Type B pancreatic cell (in vitro differentiated cells): Measurements from ENCODE around the gene CD300A. TPM values are rescaled to one million over a fixed set of nuclear protein-coding genes. Genes with fewer than 3 reads are reported as not detected.
"Not testable (repeated sequence)": the region's sequence is repeated elsewhere in the genome, so short reads cannot be mapped to it uniquely, and the experiment has no call there.

Experiments
- DNase-seq: peaks from one replicate; pipeline ENCODE4 v3.0.0; 2021; ENCODE audit warnings: mixed read lengths; ENCODE audit not compliant: unreplicated experiment; ENCODE audit errors: extremely low spot score
- H3K27ac Mint-ChIP-seq: 2 replicates; pipeline ENCODE4 v1.8.0; 2021; ENCODE audit warnings: mild to moderate bottlenecking, mixed read lengths
- H3K27me3 Mint-ChIP-seq: 2 replicates; pipeline ENCODE4 v1.8.0; 2021; ENCODE audit warnings: mixed read lengths
- H3K36me3 Mint-ChIP-seq: 2 replicates; pipeline ENCODE4 v1.8.0; 2021; ENCODE audit warnings: mixed read lengths
- H3K4me1 Mint-ChIP-seq: one replicate; pipeline ENCODE4 v1.8.0; 2021; ENCODE audit warnings: mixed read lengths; ENCODE audit not compliant: unreplicated experiment
- H3K4me3 Mint-ChIP-seq: 2 replicates; pipeline ENCODE4 v1.8.0; 2021; ENCODE audit warnings: mild to moderate bottlenecking, mixed read lengths
- H3K9me3 Mint-ChIP-seq: 2 replicates; pipeline ENCODE4 v1.8.0; 2021; ENCODE audit warnings: mixed read lengths
- CTCF ChIP-seq: fragments of 200-600 bp; sonication (generic); conservative IDR thresholded peaks from 2 replicates; pipeline ENCODE4 v1.5.0; 2021; ENCODE audit warnings: antibody characterized with exemption, mild to moderate bottlenecking
- total RNA-seq: library from RNA; stranded (reverse); gene quantifications from 2 replicates; pipeline ENCODE4 v1.2.1, GENCODE V29; 2021; ENCODE audit warnings: low replicate concordance

The CD300A gene
- total RNA-seq, 1 donor from 2014 or later = 0.43 TPM

GRCh38 chr17:74485841-74486240 is 19.4 kb downstream of the CD300A start:
- Mint-ChIP-seq H3K4me3 (no peak overlapping the region), H3K27me3 (peaks cover 38% of the 10 kb centered on the region), H3K4me1 (no peaks in the 10 kb centered on the region), H3K9me3 (no peaks in the 10 kb centered on the region), H3K36me3 (no peaks in the 10 kb centered on the region), H3K27ac (no peak overlapping the region)
- TF ChIP-seq CTCF = no peak
- DNase-seq = no peak

- not testable (repeated sequence) for H3K4me1 Mint-ChIP-seq, H3K9me3 Mint-ChIP-seq
These were observed 21.8 kb downstream of the CD300A start for GRCh38 chr17:74488276-74488675.

GRCh38 chr17:74490716-74491115 is 24.3 kb downstream of the CD300A start:
- H3K27ac Mint-ChIP-seq = no peak overlapping the region
- H3K36me3 Mint-ChIP-seq = no peaks in the 10 kb centered on the region
- peaks cover 28% of the 10 kb centered on the region for H3K27me3 Mint-ChIP-seq
- no peaks in the 10 kb centered on the region for H3K9me3 Mint-ChIP-seq
- no peak for TF ChIP-seq CTCF
- H3K4me3 Mint-ChIP-seq = no peak overlapping the region
- no peak for DNase-seq
- H3K4me1 Mint-ChIP-seq = no peaks in the 10 kb centered on the region

More at GRCh38 chr17:74488276-74488675, 21.8 kb downstream of the CD300A start:
- H3K27me3 Mint-ChIP-seq = peaks cover 26% of the 10 kb centered on the region
- not testable (repeated sequence) for DNase-seq, H3K4me3 Mint-ChIP-seq, H3K27ac Mint-ChIP-seq, H3K36me3 Mint-ChIP-seq

GRCh38 chr17:74491626-74492025 is 25.2 kb downstream of the CD300A start:
- H3K36me3 Mint-ChIP-seq = no peaks in the 10 kb centered on the region

GRCh38 chr17:74493331-74493833 is 26.9 kb downstream of the CD300A start:
- H3K36me3 Mint-ChIP-seq = no peaks in the 10 kb centered on the region
- TF ChIP-seq CTCF = peak; percentile 91
- H3K9me3 Mint-ChIP-seq = no peaks in the 10 kb centered on the region
- no peak overlapping the region for H3K27ac Mint-ChIP-seq
- DNase-seq = no peak
- H3K4me1 Mint-ChIP-seq = no peaks in the 10 kb centered on the region
- H3K4me3 Mint-ChIP-seq = no peak overlapping the region
- peaks cover 23% of the 10 kb centered on the region for H3K27me3 Mint-ChIP-seq

More at GRCh38 chr17:74491626-74492025, 25.2 kb downstream of the CD300A start:
- no peak overlapping the region for H3K4me3 Mint-ChIP-seq
- H3K4me1 Mint-ChIP-seq = no peaks in the 10 kb centered on the region
- H3K27me3 Mint-ChIP-seq = peaks cover 27% of the 10 kb centered on the region
- H3K27ac Mint-ChIP-seq = no peak overlapping the region
- no peak for DNase-seq
- TF ChIP-seq CTCF = no peak
- no peaks in the 10 kb centered on the region for H3K9me3 Mint-ChIP-seq

- DNase-seq = no peak
- Mint-ChIP-seq H3K36me3 (no peaks in the 10 kb centered on the region), H3K4me1 (no peaks in the 10 kb centered on the region), H3K27me3 (peaks cover 25% of the 10 kb centered on the region), H3K27ac (no peak overlapping the region), H3K9me3 (no peaks in the 10 kb centered on the region), H3K4me3 (no peak overlapping the region)
- TF ChIP-seq CTCF = no peak
These were observed 31.0 kb downstream of the CD300A start for GRCh38 chr17:74497471-74497870.
